GM21786 (cell line): ENCODE results near the gene CNTN4.
"Not testable (repeated sequence)": the region's sequence is repeated elsewhere in the genome, so short reads cannot be mapped to it uniquely, and the experiment has no call there.

Experiments used
- ATAC-seq: cut with Tn5 transposase; IDR thresholded peaks from one replicate; pipeline ENCODE4 v1.9.1; 2021; ENCODE audit not compliant: unreplicated experiment

The CNTN4 gene

DNA sequence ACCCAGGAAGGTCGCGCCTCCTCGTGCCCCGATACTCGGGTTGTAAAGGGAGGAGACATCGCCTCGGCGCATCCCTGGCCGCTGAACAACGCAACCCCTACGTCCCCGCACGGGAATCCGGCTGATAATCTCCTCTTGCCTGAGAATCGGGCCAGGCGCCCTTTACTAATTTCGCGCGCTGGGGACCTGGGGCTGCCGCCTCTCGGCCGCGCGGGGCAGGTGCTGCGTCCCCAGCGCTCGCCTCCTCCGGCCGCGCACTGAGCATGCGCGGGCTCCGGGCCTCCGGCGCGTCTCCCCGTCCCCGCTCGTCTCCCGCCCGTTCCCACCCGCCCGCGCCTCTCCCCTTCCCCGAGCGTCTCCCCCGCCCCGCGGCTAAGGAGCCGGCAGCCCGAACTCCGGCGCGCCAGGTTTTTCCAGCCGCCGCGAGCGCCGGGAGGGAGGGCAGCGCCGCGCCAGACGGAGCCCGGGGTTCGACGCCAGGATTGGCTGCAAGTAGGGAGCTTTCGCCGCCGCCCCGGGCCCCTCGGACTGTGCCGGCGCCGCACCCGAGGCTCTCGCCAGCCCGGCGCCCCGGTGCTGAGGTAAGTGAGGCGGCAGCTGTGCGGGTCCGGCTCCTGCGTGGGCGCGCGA lies at the start of gene CNTN4:
TSS of gene CNTN4 (plus strand) at position 469 of the 630 bp plus-strand sequence.
- ATAC-seq, result no peak

DNA sequence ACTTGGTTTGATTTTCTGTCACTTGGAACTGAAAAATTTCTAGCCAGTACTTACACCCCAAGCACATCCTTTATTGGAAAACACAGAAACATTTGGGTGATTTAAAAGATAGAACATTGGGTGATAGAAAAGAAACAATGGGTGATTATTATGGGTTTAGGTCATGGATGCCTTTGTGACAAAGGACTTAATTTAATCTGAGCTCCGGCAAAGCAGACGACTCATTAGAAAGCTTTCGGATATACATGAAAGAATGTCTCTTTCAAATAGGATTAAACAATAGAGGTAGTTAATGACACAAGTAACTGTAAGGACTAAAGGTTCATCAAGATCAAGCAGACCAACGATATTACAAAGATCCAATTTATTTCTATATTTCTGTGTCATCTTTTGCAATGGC lies 37.3 kb upstream of the CNTN4 start:
- ATAC-seq, result no peak

DNA sequence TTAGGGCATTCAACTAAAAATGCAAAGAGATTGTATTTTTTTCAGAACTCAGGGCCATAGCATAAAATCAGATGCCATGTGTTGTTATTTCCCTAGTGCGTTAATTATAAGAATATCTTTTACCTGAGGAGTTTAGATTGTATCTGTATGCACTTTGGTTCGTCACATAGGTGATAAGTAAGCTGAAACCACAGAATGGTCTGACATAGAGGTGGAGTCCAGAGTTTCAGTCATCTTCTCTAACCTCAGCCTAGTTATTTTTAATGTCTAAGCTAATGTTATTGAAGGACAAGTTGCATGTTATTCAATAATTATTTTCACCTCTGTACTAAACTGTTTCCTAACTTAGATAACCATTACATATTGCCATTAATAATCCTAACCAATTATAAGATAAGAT lies 27.1 kb upstream of the CNTN4 start:
- ATAC-seq, result no peak

DNA sequence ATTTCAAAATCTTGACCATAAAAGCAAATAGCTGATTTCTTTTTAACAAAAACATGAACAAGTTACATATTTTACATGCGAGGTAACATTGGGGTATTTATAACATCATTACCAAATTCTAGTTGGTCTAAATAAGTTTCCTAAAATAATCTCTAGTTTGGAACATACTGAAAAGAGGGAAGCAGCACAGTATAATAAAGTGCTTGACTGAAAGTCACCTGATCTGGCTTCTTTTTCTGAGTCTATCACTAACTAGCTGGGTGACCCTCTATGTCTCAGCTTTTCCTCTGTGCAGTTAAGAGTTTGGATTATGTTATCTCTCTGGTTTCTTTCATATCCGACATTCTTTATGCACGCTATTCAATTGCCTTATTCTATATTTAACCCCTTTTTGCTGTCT lies 19.8 kb upstream of the CNTN4 start:
- no peak for ATAC-seq

DNA sequence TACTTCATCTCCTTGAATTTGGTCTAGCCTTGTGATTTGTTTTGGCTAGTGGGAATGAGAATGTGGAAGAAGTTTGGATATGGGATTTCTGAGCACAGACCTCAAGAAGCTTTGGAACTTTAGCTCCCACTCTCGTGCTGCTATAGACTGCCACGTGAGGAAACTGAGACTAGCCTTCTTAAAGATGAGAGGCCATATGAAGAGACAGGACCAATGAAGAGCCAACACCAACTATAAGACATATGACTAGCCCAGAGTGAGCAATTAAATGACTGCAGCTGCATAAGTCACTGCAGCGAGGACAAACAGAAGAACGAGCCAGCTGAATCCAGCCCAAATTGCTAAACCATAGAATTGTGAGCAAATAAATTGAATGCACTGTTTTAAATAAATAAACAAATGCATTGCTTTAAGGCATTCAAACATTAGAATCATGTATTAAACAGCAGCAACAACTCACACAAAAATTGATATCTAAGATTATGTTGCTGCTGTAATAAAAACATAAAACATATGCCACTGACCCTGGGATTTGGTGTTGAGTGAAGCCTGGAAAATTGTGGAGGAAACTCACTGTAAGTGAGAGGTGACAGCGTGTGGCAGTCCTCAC lies 15.7 kb upstream of the CNTN4 start:
- no peak for ATAC-seq

DNA sequence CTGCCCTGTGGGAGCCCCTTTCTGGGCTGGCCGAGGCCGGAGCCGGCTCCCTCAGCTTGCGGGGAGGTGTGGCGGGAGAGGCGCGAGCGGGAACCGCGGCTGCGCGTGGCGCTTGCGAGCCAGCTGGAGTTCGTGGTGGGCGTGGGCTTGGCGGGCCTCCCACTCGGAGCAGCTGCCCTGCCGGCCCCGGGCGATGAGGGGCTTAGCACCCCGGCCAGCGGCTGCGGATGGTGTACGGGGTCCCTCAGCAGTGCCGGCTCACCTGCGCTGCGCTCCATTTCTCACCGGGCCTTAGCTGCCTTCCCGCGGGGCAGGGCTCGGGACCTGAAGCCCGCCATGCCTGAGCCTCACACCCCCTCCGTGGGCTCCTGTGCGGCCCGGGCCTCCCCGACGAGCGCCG lies 15.1 kb upstream of the CNTN4 start:
- ATAC-seq, result not testable (repeated sequence)

DNA sequence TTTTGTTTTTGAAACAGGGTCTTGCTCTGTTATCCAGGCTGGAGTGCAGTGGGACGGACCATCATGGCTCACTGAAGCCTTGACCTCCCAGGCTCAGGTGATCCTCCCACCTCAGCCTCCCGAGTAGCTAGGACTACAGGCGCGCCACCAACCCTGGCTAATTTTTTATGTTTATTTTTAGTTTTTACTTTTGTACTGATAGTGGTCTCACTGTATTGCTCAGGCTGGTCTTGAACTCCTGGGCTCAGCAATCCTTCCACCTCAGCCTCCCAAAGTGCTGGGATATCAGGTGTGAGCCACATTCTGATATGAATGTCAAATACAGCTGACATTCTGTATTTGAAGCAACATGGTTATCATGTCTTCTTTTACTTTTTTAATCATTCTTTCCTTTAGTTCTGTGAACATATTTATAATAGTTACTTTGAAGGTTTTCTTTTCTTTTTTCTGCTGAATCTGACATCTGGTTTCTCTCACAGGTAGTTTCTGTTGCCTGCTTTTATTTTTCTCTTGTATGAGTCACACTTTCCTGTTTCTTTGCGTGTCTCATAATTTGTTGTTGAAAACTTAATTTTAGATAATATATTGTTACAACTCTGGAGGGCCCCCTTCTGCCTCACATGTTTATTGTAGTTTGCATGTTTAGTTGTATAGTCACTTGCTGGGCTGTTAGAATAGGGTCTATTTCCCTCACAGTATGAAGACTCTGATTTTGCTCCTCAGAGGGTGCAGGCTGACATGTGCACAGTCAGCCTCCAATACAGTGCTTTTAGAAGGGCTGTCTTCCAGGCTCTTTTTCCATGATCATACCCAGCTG lies 8.4 kb upstream of the CNTN4 start:
- ATAC-seq, result no peak

DNA sequence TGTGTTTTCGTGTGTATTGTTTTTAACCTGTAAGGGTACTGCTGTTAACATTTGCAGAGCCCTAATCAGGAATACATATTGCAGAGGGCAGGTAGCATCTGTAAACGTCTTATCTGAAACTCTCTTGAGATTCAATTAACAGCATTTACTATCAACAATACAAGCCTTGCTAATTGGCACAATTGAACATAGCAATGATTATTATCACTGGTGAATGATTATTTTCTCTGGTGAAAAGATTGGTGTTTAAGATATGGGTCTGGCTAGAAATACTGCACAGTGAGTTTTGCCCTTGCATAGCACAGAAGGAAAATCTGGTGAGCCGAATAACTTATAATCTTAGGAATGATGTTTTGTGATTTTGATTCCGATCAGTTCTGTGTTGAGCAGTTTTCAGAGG lies 5.9 kb upstream of the CNTN4 start:
- ATAC-seq, result no peak

DNA sequence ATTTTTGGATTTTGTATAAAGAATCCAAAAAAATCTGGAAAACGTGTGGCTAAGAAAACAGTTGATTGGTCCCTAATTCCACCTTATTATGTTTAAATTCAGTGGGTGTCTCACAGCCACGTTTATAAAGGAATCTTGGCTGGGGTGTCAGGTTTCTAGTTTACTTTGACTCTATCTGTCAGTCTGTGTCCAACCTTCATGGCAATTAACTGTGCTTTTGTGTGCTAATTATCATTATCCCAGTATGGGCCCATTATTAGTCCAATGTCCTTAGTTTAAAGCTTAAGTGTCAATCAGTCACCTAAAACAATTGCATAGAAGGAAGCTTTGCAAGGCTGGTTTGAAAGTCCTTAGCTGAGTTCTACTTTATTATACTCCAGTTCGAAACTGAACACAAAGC lies 3.7 kb upstream of the CNTN4 start:
- no peak for ATAC-seq

DNA sequence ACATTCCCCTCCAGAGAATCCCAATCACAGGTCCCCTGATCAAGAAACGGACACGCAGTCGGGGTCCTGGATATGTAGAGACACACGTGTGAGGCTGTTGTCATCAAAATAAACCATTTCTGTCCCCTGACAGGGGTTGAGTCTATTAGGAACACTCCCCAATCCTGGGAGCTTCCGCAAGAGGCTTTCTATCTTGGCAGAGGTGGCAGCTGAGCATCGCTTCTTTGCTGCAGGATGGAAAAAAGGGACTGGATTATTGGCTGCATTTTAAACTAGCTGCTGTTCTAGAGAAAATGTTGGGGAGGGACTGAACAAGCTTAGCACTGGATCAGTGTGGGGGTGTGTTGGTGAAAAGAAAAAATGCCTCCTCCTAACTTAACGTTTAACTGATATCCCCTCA lies 2.5 kb upstream of the CNTN4 start:
- ATAC-seq, result no peak

DNA sequence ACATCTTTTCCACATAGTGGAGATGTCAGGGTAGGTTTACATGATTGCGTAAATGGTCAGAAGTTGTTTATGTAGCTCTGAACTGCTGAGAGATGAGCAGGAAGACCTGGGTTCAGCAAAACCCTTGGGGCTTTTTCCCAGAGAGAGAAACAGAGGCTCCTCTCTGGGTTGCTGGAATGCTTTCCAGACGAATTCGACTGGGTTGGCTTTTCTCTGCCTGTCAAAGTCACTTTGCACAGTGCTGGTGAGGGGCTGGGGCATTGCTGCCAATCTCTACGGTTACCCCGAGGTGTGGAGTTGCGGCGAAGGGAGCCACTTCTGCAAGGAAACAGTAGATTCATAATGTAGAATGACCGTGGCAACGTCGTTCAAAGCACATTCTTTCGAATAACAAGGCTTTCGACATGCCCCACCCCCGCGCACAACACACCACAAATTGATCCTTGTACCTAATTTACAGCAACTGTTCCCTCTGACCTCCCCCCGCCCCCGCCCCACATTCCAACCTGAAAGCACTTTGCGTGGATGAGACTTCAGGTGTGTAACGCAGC lies 950 bp upstream of the CNTN4 start:
- ATAC-seq, result no peak

DNA sequence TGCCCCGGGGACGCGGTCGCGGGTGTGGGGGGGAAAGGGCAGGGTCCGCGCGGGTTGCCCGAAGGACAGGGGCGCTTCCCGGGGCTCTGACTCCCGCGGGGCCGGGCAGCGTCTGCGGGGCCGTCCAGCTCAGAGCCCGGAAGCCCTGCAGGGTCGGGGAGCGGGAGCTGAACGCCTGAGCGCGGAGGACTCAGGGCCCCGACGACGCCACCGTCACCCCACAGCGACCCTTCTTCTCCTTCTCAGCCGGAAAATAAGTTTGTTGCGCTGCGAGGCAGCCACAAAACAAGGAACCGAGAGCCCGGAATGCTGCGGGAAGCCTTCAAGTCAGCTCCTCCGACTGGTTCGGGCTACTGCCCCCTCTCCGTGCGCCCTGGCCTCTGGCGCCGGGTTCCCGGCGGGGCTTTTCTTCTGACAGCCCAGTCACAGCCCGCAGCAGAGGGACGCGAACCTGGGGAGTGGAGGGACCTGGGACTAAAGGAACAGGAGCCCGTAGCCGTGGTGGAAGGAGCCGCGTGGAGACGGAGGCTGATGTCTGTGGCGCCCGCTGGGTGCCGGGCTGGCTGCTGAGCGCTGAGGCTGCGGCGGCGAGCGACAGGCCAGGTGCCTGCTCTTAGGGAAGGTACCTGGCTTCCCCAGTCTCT lies 484 bp downstream of the CNTN4 start:
- no peak for ATAC-seq

DNA sequence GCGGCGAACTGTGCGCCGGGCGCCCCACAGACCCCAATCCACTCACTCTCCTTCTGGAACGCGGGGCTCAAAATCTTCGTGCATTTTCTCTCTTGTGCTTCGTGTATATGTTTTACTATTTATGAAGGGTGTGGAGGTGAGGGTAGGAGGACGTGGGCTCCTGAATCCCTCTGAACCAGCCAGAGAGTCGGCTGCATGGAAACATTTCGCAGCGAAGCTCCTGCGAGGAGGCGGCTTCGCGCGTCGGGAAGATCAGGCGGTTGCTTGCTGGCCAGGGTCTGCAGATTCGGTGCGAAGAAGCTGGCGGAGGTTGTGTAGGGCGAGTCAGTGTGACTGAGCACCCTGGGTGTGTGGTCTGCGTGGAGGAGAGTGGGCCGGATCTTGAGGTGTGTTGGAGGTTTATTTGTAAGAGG lies 1.1 kb downstream of the CNTN4 start:
- ATAC-seq, result no peak

DNA sequence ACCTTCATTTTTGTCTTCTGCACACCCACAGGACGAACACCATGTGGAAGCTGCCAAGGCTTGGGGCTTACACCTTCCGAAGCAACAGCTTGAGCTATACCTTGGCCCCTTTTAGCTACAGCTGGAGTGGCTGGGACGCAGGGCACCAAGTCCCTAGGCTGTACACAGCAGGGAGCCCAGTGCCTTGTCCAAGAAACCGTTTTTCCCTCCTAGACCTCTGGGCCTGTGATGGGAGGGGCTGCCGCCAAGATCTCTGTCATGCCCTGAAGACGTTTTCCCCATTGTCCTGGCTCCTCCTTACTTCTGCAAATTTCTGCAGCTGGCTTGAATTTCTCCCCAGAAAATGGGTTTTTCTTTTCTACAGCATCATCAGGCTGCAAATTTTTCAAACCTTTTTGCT lies 7.8 kb downstream of the CNTN4 start:
- no peak for ATAC-seq

DNA sequence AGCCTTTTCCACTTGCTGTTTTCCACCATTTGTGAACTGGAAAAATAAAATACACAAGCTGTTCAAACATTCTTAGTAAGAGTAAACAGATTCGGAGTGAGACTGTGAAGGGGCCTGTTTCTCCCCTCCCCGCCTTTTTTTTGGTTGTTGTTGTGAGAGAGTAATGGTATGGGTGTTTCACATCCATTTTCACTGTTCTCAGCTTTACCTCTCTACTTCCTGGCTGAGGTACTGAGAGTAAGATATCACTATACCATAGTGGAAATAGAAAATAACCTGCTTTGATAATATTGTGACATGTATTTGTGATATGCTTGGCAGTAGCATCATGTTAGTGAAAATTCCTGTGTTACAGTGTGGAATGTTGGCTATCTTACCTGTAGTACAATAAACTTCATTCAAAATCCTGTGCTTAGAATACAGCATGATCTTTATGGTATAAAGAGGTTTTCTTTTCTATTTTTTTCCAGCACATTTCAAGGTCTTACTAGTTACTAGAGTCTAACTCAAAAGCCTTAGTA lies 12.0 kb downstream of the CNTN4 start:
- no peak for ATAC-seq

DNA sequence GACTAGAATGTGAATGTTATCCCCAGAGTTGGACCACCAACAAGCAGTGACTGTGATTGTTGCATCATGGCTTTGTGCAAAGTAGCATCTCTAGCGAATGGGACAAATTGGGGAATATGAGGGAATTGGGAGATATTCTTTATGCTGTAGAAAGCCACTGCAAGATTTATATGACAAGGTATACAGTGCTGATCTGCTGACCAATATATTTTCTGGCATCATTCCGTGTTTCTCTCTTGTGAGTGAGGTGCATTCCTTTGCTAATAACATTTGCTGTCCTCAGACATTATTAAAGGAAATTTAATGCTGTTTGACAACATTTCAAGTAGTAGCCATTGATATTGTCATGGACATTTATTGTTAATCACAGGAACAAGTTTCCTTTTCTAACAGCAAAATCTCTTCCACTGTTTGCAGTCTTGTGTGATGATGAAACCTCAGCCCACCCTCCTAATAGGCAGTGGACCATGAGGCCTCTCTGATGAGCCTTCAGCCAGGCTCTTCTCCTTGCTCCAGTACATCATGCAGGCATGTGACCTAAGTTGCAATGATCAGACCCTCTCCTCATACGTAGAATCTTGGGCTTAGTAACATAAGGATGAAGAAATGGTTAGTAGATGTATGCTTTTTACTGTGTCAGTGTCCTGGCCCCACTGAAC lies 16.1 kb downstream of the CNTN4 start:
- ATAC-seq, result no peak

DNA sequence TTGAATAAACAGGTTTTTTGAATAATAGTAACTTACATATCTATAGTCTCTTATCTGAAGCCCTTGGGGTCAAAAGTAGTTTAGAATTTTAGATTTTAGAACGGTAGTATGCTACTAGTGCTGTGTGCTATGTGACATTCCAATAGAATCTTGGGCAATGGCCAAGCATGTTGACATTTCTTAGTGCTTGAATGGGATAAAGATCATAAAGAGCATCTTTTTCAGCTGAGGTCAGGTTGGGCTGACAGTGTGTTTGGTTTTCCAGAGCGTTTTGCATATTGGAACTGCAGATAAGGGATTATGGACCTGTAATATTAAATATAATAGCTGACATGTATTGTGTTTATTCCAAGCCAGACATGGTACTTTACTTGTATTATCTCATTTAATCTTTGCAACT lies 32.1 kb downstream of the CNTN4 start:
- ATAC-seq, result no peak

DNA sequence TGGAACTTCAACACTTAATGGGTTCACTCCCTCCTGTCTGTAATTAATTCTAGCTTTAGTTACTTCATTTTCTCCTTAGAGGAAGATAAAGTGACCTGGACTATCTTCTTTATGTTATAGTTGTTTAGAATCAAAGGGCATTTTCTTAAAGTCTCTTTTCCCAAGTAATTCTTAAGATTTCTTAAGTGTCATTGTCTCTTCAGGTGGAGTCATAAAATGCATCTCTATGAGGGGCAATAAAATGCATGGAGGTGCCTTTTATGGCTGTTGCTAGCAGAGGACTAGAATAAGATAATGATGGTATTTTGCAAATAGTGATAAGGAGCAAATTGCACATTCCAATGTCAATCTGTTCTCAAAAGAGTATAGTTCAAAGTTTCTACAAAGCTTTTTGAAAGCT lies 34.5 kb downstream of the CNTN4 start:
- no peak for ATAC-seq

DNA sequence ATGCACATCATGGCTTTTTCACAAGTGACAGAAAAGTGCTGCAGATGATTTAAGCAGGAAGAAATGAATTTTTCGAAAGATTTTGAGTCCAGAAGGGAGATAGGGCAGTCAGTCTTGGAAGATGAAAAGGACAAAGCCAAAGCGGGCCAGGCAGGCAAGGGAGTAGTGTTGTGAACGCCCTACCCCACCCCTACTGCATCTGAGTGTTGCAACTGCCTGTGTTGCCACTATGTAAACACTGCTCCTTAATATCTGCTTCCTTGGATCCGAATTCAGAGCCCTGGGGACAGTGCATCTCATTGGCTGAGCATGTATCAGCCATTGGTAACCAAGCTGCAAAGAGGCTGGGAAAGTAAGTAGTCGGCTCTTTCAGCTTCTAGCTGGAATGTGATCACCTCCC lies 39.0 kb downstream of the CNTN4 start:
- ATAC-seq, result no peak

DNA sequence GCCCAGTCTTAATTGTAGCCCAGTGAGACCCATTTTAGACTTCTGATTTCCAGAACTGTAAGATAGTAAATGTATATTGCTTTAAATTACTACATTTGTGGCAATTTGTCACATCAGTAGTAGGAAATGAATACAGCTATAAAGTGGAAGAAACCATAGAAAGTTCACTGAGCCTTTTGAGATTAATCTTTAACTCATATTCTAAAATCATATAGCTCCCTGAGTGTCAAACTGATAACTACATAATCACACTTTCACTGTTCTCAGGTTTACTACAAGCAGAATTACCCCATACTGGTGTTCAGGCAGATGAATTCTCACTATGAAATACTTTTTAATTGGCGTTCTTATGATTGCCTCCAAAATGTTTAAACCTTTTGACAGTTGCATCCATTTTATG lies 42.8 kb downstream of the CNTN4 start:
- no peak for ATAC-seq
